H1 (cell line): Measurements from ENCODE around the gene LTBP4. TPM values are rescaled to one million over a fixed set of nuclear protein-coding genes. Genes with fewer than 3 reads are reported as not detected.

Experiments used
- CTCF ChIA-PET: fragments of 300-600 bp; sonication (Branson Sonifier 250); formaldehyde crosslinking; loops from one replicate; lab custom pipeline; 2021; ENCODE audit not compliant: partially characterized antibody; lab: Charles Lee
- POLR2A ChIA-PET: fragments of 300-600 bp; sonication (Branson Sonifier 250); formaldehyde crosslinking; loops from one replicate; lab custom pipeline; 2021; ENCODE audit warnings: inconsistent platforms; ENCODE audit not compliant: partially characterized antibody; lab: Charles Lee
- DNase-seq, 2 experiments: peaks; one replicate each; pipeline versions ENCODE4 v3.0.0 to v3.0.0-alpha.2; 2010 to 2022; ENCODE audit warnings: low spot score in 2 of 2, low read depth in 1 of 2, mixed read lengths in 1 of 2
- FAIRE-seq: peaks from 2 replicates; lab custom pipeline; 2011; peaks lifted over from hg19 to GRCh38; lab: Jason Lieb, UNC
- H2AFZ ChIP-seq: 2 replicates; pipeline ENCODE4 v1.8.1; 2012; ENCODE audit warnings: low read length, inconsistent platforms
- H2AK5ac ChIP-seq: 2 replicates; pipeline ENCODE4 v1.6.1; 2013; ENCODE audit warnings: low read depth, low read length
- H2BK120ac ChIP-seq: replicated peaks from 2 replicates; pipeline ENCODE3; 2013; ENCODE audit warnings: low read depth, low read length, inconsistent platforms
- H2BK12ac ChIP-seq: 2 replicates; pipeline ENCODE4 v1.6.1; 2013; ENCODE audit warnings: low read depth, low read length
- H2BK15ac ChIP-seq: 2 replicates; pipeline ENCODE4 v1.6.1; 2013; ENCODE audit warnings: low read length
- H2BK20ac ChIP-seq: 2 replicates; pipeline ENCODE4 v1.6.1; 2013; ENCODE audit warnings: low read length
- H2BK5ac ChIP-seq: 2 replicates; pipeline ENCODE4 v1.6.1; 2013; ENCODE audit warnings: low read depth, low read length
- H3K14ac ChIP-seq: 2 replicates; pipeline ENCODE4 v1.6.1; 2013; ENCODE audit warnings: inconsistent platforms; ENCODE audit not compliant: insufficient read length
- H3K18ac ChIP-seq: 2 replicates; pipeline ENCODE4 v1.6.1; 2013; ENCODE audit warnings: low read length; ENCODE audit errors: extremely low read depth
- H3K23ac ChIP-seq: 2 replicates; pipeline ENCODE4 v1.6.1; 2013; ENCODE audit warnings: inconsistent platforms; ENCODE audit not compliant: insufficient read length
- H3K23me2 ChIP-seq: 2 replicates; pipeline ENCODE4 v1.6.1; 2013; ENCODE audit warnings: low read depth, low read length
- H3K27ac ChIP-seq: 2 replicates; pipeline ENCODE4 v1.6.1; 2011; ENCODE audit warnings: low read depth, low read length, inconsistent platforms
- H3K27me3 ChIP-seq, 4 experiments: replicated peaks in 1 of 4; 1 replicate in 1 of 4; 2 replicates in 3 of 4; pipeline versions ENCODE4 v1.6.1 to v1.8.1; 2011 to 2013; ENCODE audit warnings: low read length in 3 of 4, mild to moderate bottlenecking in 3 of 4, inconsistent platforms in 2 of 4, mixed read lengths in 2 of 4, moderate library complexity in 1 of 4; ENCODE audit not compliant: control insufficient read depth in 3 of 4, insufficient read depth in 3 of 4; ENCODE audit errors: extremely low read depth in 1 of 4
- H3K36me3 ChIP-seq, 4 experiments: 2 replicates each; pipeline versions ENCODE4 v1.6.1 to v1.8.1; 2011 to 2013; ENCODE audit warnings: mild to moderate bottlenecking in 4 of 4, low read length in 3 of 4, moderate library complexity in 2 of 4, control low read depth in 1 of 4, inconsistent platforms in 1 of 4; ENCODE audit not compliant: insufficient read depth in 4 of 4, control insufficient read depth in 2 of 4
- H3K4ac ChIP-seq: replicated peaks from 2 replicates; pipeline ENCODE3; 2013; ENCODE audit warnings: low read length, low read depth, mixed read lengths, inconsistent platforms; ENCODE audit not compliant: insufficient read length
- H3K4me1 ChIP-seq, 4 experiments: replicated peaks in 1 of 4; 1 replicate in 1 of 4; 2 replicates in 3 of 4; pipeline versions ENCODE4 v1.6.1 to v1.8.1; 2011 to 2013; ENCODE audit warnings: low read length in 3 of 4, inconsistent platforms in 2 of 4, mixed read lengths in 1 of 4; ENCODE audit not compliant: insufficient read depth in 4 of 4, control insufficient read depth in 3 of 4
- H3K4me2 ChIP-seq, 2 experiments: 2 replicates each; pipeline versions ENCODE4 v1.6.1 to v1.8.1; 2011 to 2013; ENCODE audit warnings: low read depth in 2 of 2, low read length in 2 of 2, control low read depth in 1 of 2, inconsistent platforms in 1 of 2, mild to moderate bottlenecking in 1 of 2; ENCODE audit not compliant: insufficient read depth in 1 of 2
- H3K4me3 ChIP-seq, 4 experiments: fragments of 200-600, 300-600 bp in 1 of 4; sonication (generic), shearing (Covaris generic), sonication (Bioruptor Twin) in 1 of 4; 2 replicates each; pipeline versions ENCODE4 v1.5.1 to v1.8.1; 2011 to 2016; ENCODE audit warnings: low read length in 4 of 4, low read depth in 3 of 4, control low read depth in 2 of 4, inconsistent platforms in 2 of 4, mild to moderate bottlenecking in 2 of 4, mixed read lengths in 1 of 4, moderate library complexity in 1 of 4; ENCODE audit not compliant: insufficient read depth in 2 of 4; ENCODE audit errors: extremely low read depth in 1 of 4
- H3K56ac ChIP-seq: replicated peaks from 2 replicates; pipeline ENCODE3; 2013; ENCODE audit warnings: low read depth, mild to moderate bottlenecking, mixed read lengths, low read length, inconsistent platforms; ENCODE audit not compliant: insufficient read length
- H3K79me1 ChIP-seq: 2 replicates; pipeline ENCODE4 v1.6.1; 2013; ENCODE audit warnings: low read depth, low read length, control low read depth
- H3K79me2 ChIP-seq, 2 experiments: 2 replicates each; pipeline versions ENCODE4 v1.6.1 to v1.8.1; 2012 to 2013; ENCODE audit warnings: low read length in 2 of 2, mild to moderate bottlenecking in 2 of 2, inconsistent platforms in 1 of 2; ENCODE audit not compliant: insufficient read depth in 2 of 2, control insufficient read depth in 1 of 2
- H3K9ac ChIP-seq, 4 experiments: replicated peaks in 1 of 4; 1 replicate in 1 of 4; 2 replicates in 3 of 4; pipeline versions ENCODE4 v1.6.1 to v1.8.1; 2011 to 2013; ENCODE audit warnings: low read depth in 3 of 4, low read length in 3 of 4, control low read depth in 2 of 4, mild to moderate bottlenecking in 2 of 4, moderate library complexity in 2 of 4, inconsistent platforms in 1 of 4; ENCODE audit errors: extremely low read depth in 1 of 4
- H3K9me3 ChIP-seq, 2 experiments: 2 replicates each; pipeline versions ENCODE4 v1.6.1 to v1.8.1; 2012 to 2013; ENCODE audit warnings: mild to moderate bottlenecking in 2 of 2, moderate library complexity in 2 of 2, control low read depth in 1 of 2, inconsistent platforms in 1 of 2, low read depth in 1 of 2, low read length in 1 of 2, mixed read lengths in 1 of 2; ENCODE audit not compliant: insufficient read depth in 2 of 2
- H4K20me1 ChIP-seq, 2 experiments: replicated peaks in 1 of 2; 2 replicates each; pipeline versions ENCODE3 to v1.8.1; 2011 to 2013; ENCODE audit warnings: inconsistent platforms in 2 of 2, low read length in 2 of 2, mild to moderate bottlenecking in 1 of 2; ENCODE audit not compliant: insufficient read depth in 2 of 2, control insufficient read depth in 1 of 2
- H4K5ac ChIP-seq: 2 replicates; pipeline ENCODE4 v1.6.1; 2013; ENCODE audit warnings: low read length, low read depth, mixed read lengths, inconsistent platforms; ENCODE audit not compliant: insufficient read length
- H4K8ac ChIP-seq: 2 replicates; pipeline ENCODE4 v1.8.0; 2013; ENCODE audit warnings: mild to moderate bottlenecking, moderate library complexity, low read length, inconsistent platforms; ENCODE audit not compliant: insufficient read depth; ENCODE audit errors: extremely low read depth
- H4K91ac ChIP-seq: replicated peaks from 2 replicates; pipeline ENCODE3; 2013; ENCODE audit warnings: low read length, mixed read lengths, inconsistent platforms; ENCODE audit not compliant: insufficient read length
- CHD1 ChIP-seq: IDR thresholded peaks from 2 replicates; pipeline ENCODE4 v1.6.1; 2012; ENCODE audit warnings: low read depth, low read length, improper control_type of control experiment
- KDM5A ChIP-seq: fragments of 200-600 bp; IDR thresholded peaks from 2 replicates; pipeline ENCODE4 v1.7.1; 2012; ENCODE audit warnings: mild to moderate bottlenecking, low read length, inconsistent platforms, mixed read lengths
- MAFK ChIP-seq: IDR thresholded peaks from 2 replicates; pipeline ENCODE4 v1.6.1; 2012; ENCODE audit warnings: low read depth, mild to moderate bottlenecking, improper control_type of control experiment, low read length
- NRF1 ChIP-seq: IDR thresholded peaks from 2 replicates; pipeline ENCODE4 v1.6.1; 2011; ENCODE audit warnings: mild to moderate bottlenecking, low read depth, low read length, improper control_type of control experiment
- PHF8 ChIP-seq: fragments of 200-600 bp; sonication (generic); conservative IDR thresholded peaks from 2 replicates; pipeline ENCODE4 v1.7.1; 2012; ENCODE audit warnings: low read depth, mild to moderate bottlenecking, inconsistent platforms, low read length, moderate library complexity
- SIRT6 ChIP-seq: IDR thresholded peaks from one replicate; pipeline ENCODE4 v1.7.1; 2012; ENCODE audit warnings: low read length, inconsistent platforms
- TAF1 ChIP-seq: IDR thresholded peaks from 2 replicates; pipeline ENCODE4 v1.6.1; 2011; ENCODE audit warnings: mild to moderate bottlenecking, low read depth, low read length
- WGBS, 2 experiments: shearing (Covaris generic) in 1 of 2; methylation state at CpG; one replicate each; pipeline versions ENCODE4 v1.1.6 to v1.1.7; 2013 to 2015; ENCODE audit warnings: low lambda C conversion rate in 2 of 2, mixed read lengths in 2 of 2, inconsistent platforms in 1 of 2, low coverage in 1 of 2, missing lambda C conversion rate in 1 of 2; ENCODE audit not compliant: insufficient replicate concordance in 2 of 2, insufficient coverage in 1 of 2, insufficient read length in 1 of 2; ENCODE audit errors: extremely low coverage in 1 of 2, missing lambda C conversion rate in 1 of 2; 5-methylcytosine and 5-hydroxymethylcytosine counted together
- polyA plus RNA-seq, 7 experiments: library from polyadenylated mRNA; depleted of rRNA in 3 of 7; stranded (reverse) in 5 of 7; unstranded in 2 of 7; fragments of >200 nt in 5 of 7; fragments of 200-250 nt in 2 of 7; gene quantifications; 1 replicate in 5 of 7; 2 replicates in 1 of 7; 4 replicates in 1 of 7; pipeline versions ENCODE4 v1.2.1 to v1.2.3, GENCODE V29; 2011 to 2013; ENCODE audit warnings: missing spikeins in 2 of 7, mixed read lengths in 2 of 7
- total RNA-seq: library from RNA; stranded (reverse); fragmentation: NEBNext Ultra II Directional; extraction: Animal tissue kit (Norgen Biotek cat#: 25700); gene quantifications from 2 replicates; pipeline ENCODE4 v1.2.1, GENCODE V29; 2021

LTBP4 gene
- total and polyA plus RNA-seq, 2 of the 8 experiments (the other 6 are each of a cell fraction or from before 2014, with no cell fraction given) = 54.5 to 77.1 TPM

- CTCF ChIA-PET = interaction anchor here (1.3 to 1.8 kb wide), 4 partner anchors 9 to 70 kb away, joined by 3 to 5 read pairs (median 4); no protein-coding TSS in a partner anchor
- Histone ChIP-seq H3K23me2 (peaks cover 11% of the 10 kb centered on the region; the same call in 1 of the 2 replicates), H4K8ac (no peak overlapping the region), H3K79me1 (no peaks in the 10 kb centered on the region), H3K4me3 (no peak overlapping the region), H2BK5ac (no peak overlapping the region), H2BK20ac (no peak overlapping the region), H2BK12ac (no peak overlapping the region), H3K4me2 (no peak overlapping the region), H3K36me3 (peaks cover 0 to 4% (median 0%) of the 10 kb centered on the region in 4 experiments; a peak in 1 of 8 replicates), H2BK120ac (no peak overlapping the region), H3K9ac (no peak overlapping the region), H3K14ac (no peak overlapping the region), H3K56ac (no peak overlapping the region), H3K27me3 (peaks cover 32 to 53% (median 49%) of the 10 kb centered on the region in 4 experiments), H3K18ac (no peak overlapping the region), H2AK5ac (no peak overlapping the region), H3K23ac (no peak overlapping the region), H3K9me3 (no peaks in the 10 kb centered on the region), H4K5ac (no peak overlapping the region), H3K4me1 (peaks cover 0 to 10% (median 1%) of the 10 kb centered on the region in 4 experiments; a peak in 4 of 7 replicates), H3K79me2 (no peaks in the 10 kb centered on the region), H2BK15ac (no peak overlapping the region; the same call in 1 of the 2 replicates), H2AFZ (no peak overlapping the region), H4K20me1 (peaks cover 0 to 1% of the 10 kb centered on the region in 2 experiments), H4K91ac (no peak overlapping the region), H3K4ac (no peak overlapping the region), H3K27ac (no peak overlapping the region)
- TF ChIP-seq CHD1 (no peak), MAFK (no peak), PHF8 (no peak), SIRT6 (no peak), KDM5A (no peak), TAF1 (no peak), NRF1 (no peak)
- no peak for DNase-seq
- WGBS, 2 experiments = 75% methylated on average over 7 of the region's 7 CpGs; no CpG with 5 or more reads in 1 of the 2 experiments
- FAIRE-seq = no peak
- POLR2A ChIA-PET = interaction anchor here (0.6 to 2.1 kb wide), 2 partner anchors 13 to 24 kb away, joined by 3 to 4 read pairs; no protein-coding TSS in a partner anchor
Measured at GRCh38 chr19:40565355-40565754, 35.8 kb upstream of the LTBP4 start.
